K562 (cell line): ENCODE results near the gene RSBN1L. TPM values are rescaled to one million over a fixed set of nuclear protein-coding genes. Genes with fewer than 3 reads are reported as not detected.

Experiments used
- DNMT1 ChIP-seq: fragments of 450-650 bp; IDR thresholded peaks from 2 replicates; pipeline ENCODE4 v1.6.1; 2016; ENCODE audit warnings: antibody characterized with exemption, mild to moderate bottlenecking
- E2F6 ChIP-seq, 2 experiments: IDR thresholded peaks; 2 replicates each; pipeline ENCODE4 v1.6.1; 2011; ENCODE audit warnings: borderline replicate concordance in 1 of 2, control low read depth in 1 of 2, low read depth in 1 of 2, low read length in 1 of 2, mild to moderate bottlenecking in 1 of 2, mixed read lengths in 1 of 2, moderate library complexity in 1 of 2; ENCODE audit not compliant: insufficient read depth in 1 of 2, insufficient read length in 1 of 2, poor library complexity in 1 of 2, severe bottlenecking in 1 of 2; ENCODE audit errors: extremely low read depth in 1 of 2
- EHMT2 ChIP-seq: fragments of 450-650 bp; IDR thresholded peaks from 2 replicates; pipeline ENCODE4 v1.6.1; 2018; ENCODE audit warnings: antibody characterized with exemption
- IFI16 ChIP-seq: fragments of 250-450 bp; sonication (Bioruptor Pico); IDR thresholded peaks from 2 replicates; pipeline ENCODE4 v2.1.2; 2022; ENCODE audit warnings: mild to moderate bottlenecking, inconsistent platforms
- L3MBTL2 ChIP-seq: fragments of 450-650 bp; IDR thresholded peaks from 2 replicates; pipeline ENCODE4 v1.6.1; 2016; ENCODE audit warnings: mild to moderate bottlenecking, moderate library complexity
- LARP7 ChIP-seq: fragments of 450-650 bp; IDR thresholded peaks from 2 replicates; pipeline ENCODE4 v1.6.1; 2016
- MCM5 ChIP-seq: fragments of 450-650 bp; IDR thresholded peaks from 2 replicates; pipeline ENCODE4 v1.6.1; 2016; ENCODE audit warnings: low read depth
- POLR2H ChIP-seq: IDR thresholded peaks from 2 replicates; pipeline ENCODE4 v1.6.1; 2016; ENCODE audit warnings: missing genetic modification characterization, low read depth, mild to moderate bottlenecking, control low read depth, missing compliant biosample characterization, moderate library complexity
- PRPF4 ChIP-seq: fragments of 200-400 bp; formaldehyde crosslinking; IDR thresholded peaks from one replicate; pipeline ENCODE4 v1.6.1; 2017; ENCODE audit warnings: low read length, low read depth, mild to moderate bottlenecking; ENCODE audit not compliant: insufficient read depth, poor library complexity, severe bottlenecking
- RCOR1 ChIP-seq, 2 experiments: IDR thresholded peaks; 2 replicates each; pipeline ENCODE4 v1.6.1; 2012; ENCODE audit warnings: low read depth in 2 of 2, low read length in 2 of 2, borderline replicate concordance in 1 of 2, improper control_type of control experiment in 1 of 2
- SOX6 ChIP-seq: fragments of 450-650 bp; IDR thresholded peaks from 2 replicates; pipeline ENCODE4 v1.6.1; 2014; ENCODE audit warnings: mild to moderate bottlenecking
- TFAP4 ChIP-seq: sonication (generic); formaldehyde crosslinking; IDR thresholded peaks from 2 replicates; pipeline ENCODE4 v1.8.0; 2022; ENCODE audit warnings: missing genetic modification reagents, mild to moderate bottlenecking, moderate library complexity, borderline replicate concordance
- TOE1 ChIP-seq, 2 experiments: fragments of 450-650 bp in 1 of 2; sonication (generic) in 1 of 2; formaldehyde crosslinking in 1 of 2; IDR thresholded peaks; 2 replicates each; pipeline versions ENCODE4 v1.7.1 to v1.8.0; 2016 to 2022; ENCODE audit warnings: borderline replicate concordance in 2 of 2, mild to moderate bottlenecking in 2 of 2, antibody characterized with exemption in 1 of 2, inconsistent platforms in 1 of 2, low read depth in 1 of 2, missing genetic modification reagents in 1 of 2, moderate library complexity in 1 of 2
- XRCC5 ChIP-seq: fragments of 200-400 bp; formaldehyde crosslinking; IDR thresholded peaks from 2 replicates; pipeline ENCODE4 v1.6.1; 2017; ENCODE audit warnings: low read depth, mild to moderate bottlenecking, low read length
- ZNF354B ChIP-seq: fragments of 250-450 bp; sonication (Bioruptor Pico); IDR thresholded peaks from 2 replicates; pipeline ENCODE4 v1.4.0; 2020
- ZSCAN29 ChIP-seq: fragments of 450-650 bp; IDR thresholded peaks from 2 replicates; pipeline ENCODE4 v1.6.1; 2017
- polyA plus RNA-seq, 8 experiments: library from polyadenylated mRNA; depleted of rRNA in 4 of 8; stranded (reverse) in 5 of 8; unstranded in 3 of 8; fragments of >200 nt; fragmentation: Nextera tagmentation in 2 of 8; fragmentation: Illumina TruSeq in 1 of 8; extraction: Ambion mirVana in 2 of 8; extraction: Trizol in 1 of 8; gene quantifications; 2 replicates each; pipeline versions ENCODE4 v1.2.1 to v1.2.3, GENCODE V29; 2011 to 2014; ENCODE audit warnings: inconsistent platforms in 1 of 8, missing spikeins in 1 of 8
- total RNA-seq, 7 experiments: library from RNA; depleted of rRNA in 6 of 7; stranded (reverse); fragments of >200 nt in 6 of 7; fragmentation: Illumina TruSeq in 2 of 7; extraction: Trizol in 2 of 7; gene quantifications; 2 replicates each; pipeline versions ENCODE4 v1.2.1 to v1.2.3, GENCODE V29; 2011 to 2021; ENCODE audit warnings: low replicate concordance in 1 of 7
- TF ChIP-seq, protein P1 (sequence below): fragments of 250-450 bp; sonication (Bioruptor Pico); IDR thresholded peaks from 2 replicates; pipeline ENCODE4 v1.4.0; 2020; ENCODE audit warnings: mild to moderate bottlenecking, moderate library complexity, borderline replicate concordance
- TF ChIP-seq, protein P2 (sequence below): fragments of 450-650 bp; IDR thresholded peaks from 2 replicates; pipeline ENCODE4 v1.6.1; 2018; ENCODE audit not compliant: partially characterized antibody

Gene RSBN1L
- total and polyA plus RNA-seq, 9 of the 15 experiments (the other 6 are each of a cell fraction or from before 2014, with no cell fraction given), result 6.2 to 35.2 (median 20.1) TPM

DNA sequence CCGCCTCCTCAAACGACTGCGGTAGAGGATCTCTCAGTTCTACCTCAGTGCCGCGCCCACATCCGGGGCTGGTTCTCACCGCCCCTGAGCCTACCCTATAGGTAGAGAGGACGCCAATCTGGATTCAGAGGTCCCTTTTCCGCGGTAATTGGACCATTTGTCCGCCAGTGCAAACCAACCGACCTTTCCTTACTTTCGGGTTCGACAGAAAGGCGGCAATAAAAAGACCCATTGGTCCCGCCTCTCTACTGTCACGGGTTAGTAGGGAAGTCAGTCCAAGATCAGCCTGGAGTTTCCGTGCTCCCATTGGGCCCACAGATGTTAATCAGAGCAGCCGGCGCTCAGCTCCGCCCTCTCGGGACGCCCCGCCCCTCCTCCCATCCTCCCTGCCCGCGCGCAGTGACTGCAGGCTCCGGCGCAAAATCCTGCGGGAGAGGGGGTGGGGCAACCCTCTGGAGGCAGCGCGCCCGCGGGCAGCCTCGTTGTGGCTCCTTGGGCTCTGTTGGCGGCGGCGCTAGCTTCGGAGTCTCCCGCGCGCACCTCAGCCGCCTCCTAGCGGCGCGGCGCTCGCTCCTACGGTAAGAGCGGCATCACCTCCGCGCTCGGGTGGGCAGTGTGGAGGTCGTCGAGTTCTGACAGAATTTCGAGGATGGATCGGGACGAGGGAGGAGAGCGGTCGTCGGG, 102.3 kb downstream of the RSBN1L start, which contains the start of the genes PHTF2 and TMEM60 (continued):
- TF ChIP-seq IFI16 (no peak), XRCC5 (peak; percentile 90), L3MBTL2 (peak; percentile 43), MCM5 (no peak), TOE1 (IDR thresholded peaks at IDR 0.05; ENCODE audit: borderline replicate concordance) (0 out of 2 replicates have a peak, but pooled peaks have one; percentile 23), TOE1 (CRISPR knock-in tag; IDR thresholded peaks at IDR 0.05; ENCODE audit: borderline replicate concordance, low read depth) (no peak), POLR2H (tag) (peak; percentile 68), ZNF354B (CRISPR knock-in tag) (no peak), TFAP4 (peak; percentile 81; the same call in 1 of the 2 replicates), ZSCAN29 (no peak), LARP7 (no peak), E2F6 (IDR thresholded peaks at IDR 0.05; ENCODE audit: borderline replicate concordance in 1 of 2, extremely low read depth in 1 of 2, insufficient read depth in 1 of 2, insufficient read length in 1 of 2, low read depth in 1 of 2, low read length in 1 of 2, poor library complexity in 1 of 2, severe bottlenecking in 1 of 2) (peak; percentile 80 to 86), RCOR1 (IDR thresholded peaks at IDR 0.05; ENCODE audit: borderline replicate concordance in 1 of 2, low read depth in 2 of 2, low read length in 2 of 2) (peak in 1 of 2 experiments; percentile 83; a peak in 3 of 4 replicates), DNMT1 (no peak), EHMT2 (no peak), SOX6 (peak; percentile 71), PRPF4 (no peak)
- TF ChIP-seq, protein P1, sequence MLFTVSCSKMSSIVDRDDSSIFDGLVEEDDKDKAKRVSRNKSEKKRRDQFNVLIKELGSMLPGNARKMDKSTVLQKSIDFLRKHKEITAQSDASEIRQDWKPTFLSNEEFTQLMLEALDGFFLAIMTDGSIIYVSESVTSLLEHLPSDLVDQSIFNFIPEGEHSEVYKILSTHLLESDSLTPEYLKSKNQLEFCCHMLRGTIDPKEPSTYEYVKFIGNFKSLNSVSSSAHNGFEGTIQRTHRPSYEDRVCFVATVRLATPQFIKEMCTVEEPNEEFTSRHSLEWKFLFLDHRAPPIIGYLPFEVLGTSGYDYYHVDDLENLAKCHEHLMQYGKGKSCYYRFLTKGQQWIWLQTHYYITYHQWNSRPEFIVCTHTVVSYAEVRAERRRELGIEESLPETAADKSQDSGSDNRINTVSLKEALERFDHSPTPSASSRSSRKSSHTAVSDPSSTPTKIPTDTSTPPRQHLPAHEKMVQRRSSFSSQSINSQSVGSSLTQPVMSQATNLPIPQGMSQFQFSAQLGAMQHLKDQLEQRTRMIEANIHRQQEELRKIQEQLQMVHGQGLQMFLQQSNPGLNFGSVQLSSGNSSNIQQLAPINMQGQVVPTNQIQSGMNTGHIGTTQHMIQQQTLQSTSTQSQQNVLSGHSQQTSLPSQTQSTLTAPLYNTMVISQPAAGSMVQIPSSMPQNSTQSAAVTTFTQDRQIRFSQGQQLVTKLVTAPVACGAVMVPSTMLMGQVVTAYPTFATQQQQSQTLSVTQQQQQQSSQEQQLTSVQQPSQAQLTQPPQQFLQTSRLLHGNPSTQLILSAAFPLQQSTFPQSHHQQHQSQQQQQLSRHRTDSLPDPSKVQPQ (CRISPR knock-in tag), result 0 out of 2 replicates have a peak, but pooled peaks have one; percentile 42
- TF ChIP-seq, protein P2, sequence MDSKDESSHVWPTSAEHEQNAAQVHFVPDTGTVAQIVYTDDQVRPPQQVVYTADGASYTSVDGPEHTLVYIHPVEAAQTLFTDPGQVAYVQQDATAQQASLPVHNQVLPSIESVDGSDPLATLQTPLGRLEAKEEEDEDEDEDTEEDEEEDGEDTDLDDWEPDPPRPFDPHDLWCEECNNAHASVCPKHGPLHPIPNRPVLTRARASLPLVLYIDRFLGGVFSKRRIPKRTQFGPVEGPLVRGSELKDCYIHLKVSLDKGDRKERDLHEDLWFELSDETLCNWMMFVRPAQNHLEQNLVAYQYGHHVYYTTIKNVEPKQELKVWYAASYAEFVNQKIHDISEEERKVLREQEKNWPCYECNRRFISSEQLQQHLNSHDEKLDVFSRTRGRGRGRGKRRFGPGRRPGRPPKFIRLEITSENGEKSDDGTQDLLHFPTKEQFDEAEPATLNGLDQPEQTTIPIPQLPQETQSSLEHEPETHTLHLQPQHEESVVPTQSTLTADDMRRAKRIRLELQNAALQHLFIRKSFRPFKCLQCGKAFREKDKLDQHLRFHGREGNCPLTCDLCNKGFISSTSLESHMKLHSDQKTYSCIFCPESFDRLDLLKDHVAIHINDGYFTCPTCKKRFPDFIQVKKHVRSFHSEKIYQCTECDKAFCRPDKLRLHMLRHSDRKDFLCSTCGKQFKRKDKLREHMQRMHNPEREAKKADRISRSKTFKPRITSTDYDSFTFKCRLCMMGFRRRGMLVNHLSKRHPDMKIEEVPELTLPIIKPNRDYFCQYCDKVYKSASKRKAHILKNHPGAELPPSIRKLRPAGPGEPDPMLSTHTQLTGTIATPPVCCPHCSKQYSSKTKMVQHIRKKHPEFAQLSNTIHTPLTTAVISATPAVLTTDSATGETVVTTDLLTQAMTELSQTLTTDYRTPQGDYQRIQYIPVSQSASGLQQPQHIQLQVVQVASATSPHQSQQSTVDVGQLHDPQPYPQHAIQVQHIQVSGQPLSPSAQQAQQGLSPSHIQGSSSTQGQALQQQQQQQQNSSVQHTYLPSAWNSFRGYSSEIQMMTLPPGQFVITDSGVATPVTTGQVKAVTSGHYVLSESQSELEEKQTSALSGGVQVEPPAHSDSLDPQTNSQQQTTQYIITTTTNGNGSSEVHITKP, result peak; percentile 40
